Skin epidermis (tissue), 12 donors: ENCODE data around the gene SERPINE2.
"Not testable (repeated sequence)": the region's sequence is repeated elsewhere in the genome, so short reads cannot be mapped to it uniquely, and the experiment has no call there.

Experiments
- H3K27ac ChIP-seq, 21 experiments: fragments of 200-600 bp; sonication (generic) in 11 of 21; one replicate each; pipeline ENCODE4 v1.5.0; 2020; ENCODE audit warnings: mild to moderate bottlenecking in 3 of 21, inconsistent platforms in 2 of 21, moderate library complexity in 2 of 21
- H3K4me3 ChIP-seq, 7 experiments: fragments of 200-600 bp; sonication (generic) in 2 of 7; one replicate each; pipeline ENCODE4 v1.5.0; 2020; ENCODE audit warnings: inconsistent platforms in 2 of 7, mild to moderate bottlenecking in 2 of 7, moderate library complexity in 1 of 7

The SERPINE2 gene

GRCh38 chr2:223950448-223951347, 88.4 kb downstream of the SERPINE2 start:
- Histone ChIP-seq H3K27ac (peak overlapping the region in 4 of 21 experiments; percentile 5 to 54 (median 33)), H3K4me3 (no peak overlapping the region)

GRCh38 chr2:223949241-223949840, 89.7 kb downstream of the SERPINE2 start:
- H3K4me3 ChIP-seq, result no peak overlapping the region
- H3K27ac ChIP-seq, result peak overlapping the region in 5 of 21 experiments; percentile 17 to 54 (median 39)

- H3K27ac ChIP-seq, result no peak overlapping the region
- no peak overlapping the region for H3K4me3 ChIP-seq
Observed at GRCh38 chr2:223947711-223948205, 91.3 kb downstream of the SERPINE2 start.

GRCh38 chr2:223945755-223946154, 93.3 kb downstream of the SERPINE2 start:
- Histone ChIP-seq H3K4me3 (peak overlapping the region in 4 of 7 experiments; percentile 62 to 99 (median 91)), H3K27ac (peak overlapping the region in 6 of 21 experiments; percentile 95 to 98 (median 96))

- Histone ChIP-seq H3K27ac (peak within 1 kb of the TSS; percentile 91 to 98 (median 95)), H3K4me3 (peak within 1 kb of the TSS; percentile 62 to 99 (median 95))
Observed at GRCh38 chr2:223944703-223945531, 94.2 kb downstream of the SERPINE2 start, which contains the start of gene WDFY1. WDFY1 (minus strand) TSS chr2:223945335; CDS start chr2:223945284, 51 bp downstream.

- peak overlapping the region; percentile 62 to 99 (median 95) for H3K4me3 ChIP-seq
- peak overlapping the region; percentile 91 to 98 (median 95) for H3K27ac ChIP-seq
Observed at GRCh38 chr2:223944166-223944702, 94.9 kb downstream of the SERPINE2 start.

GRCh38 chr2:223943561-223944008, 95.5 kb downstream of the SERPINE2 start:
- Histone ChIP-seq H3K27ac (peak overlapping the region in 16 of 21 experiments; percentile 32 to 98 (median 96)), H3K4me3 (peak overlapping the region; percentile 62 to 99 (median 95))

- Histone ChIP-seq H3K4me3 (peak overlapping the region in 1 of 7 experiments; percentile 92), H3K27ac (peak overlapping the region in 12 of 21 experiments; percentile 18 to 98 (median 94))
Observed at GRCh38 chr2:223943135-223943534, 96.0 kb downstream of the SERPINE2 start.

GRCh38 chr2:223941579-223942277, 97.4 kb downstream of the SERPINE2 start:
- Histone ChIP-seq H3K27ac (peak overlapping the region in 5 of 21 experiments; percentile 41 to 68 (median 54)), H3K4me3 (no peak overlapping the region)

GRCh38 chr2:223939438-223939837, 99.6 kb downstream of the SERPINE2 start:
- H3K27ac ChIP-seq, result peak overlapping the region in 1 of 21 experiments; percentile 9

GRCh38 chr2:223937535-223937934, 101.6 kb downstream of the SERPINE2 start:
- peak overlapping the region in 2 of 21 experiments; percentile 37 to 57 for H3K27ac ChIP-seq
- no peak overlapping the region for H3K4me3 ChIP-seq

More at GRCh38 chr2:223939438-223939837, 99.6 kb downstream of the SERPINE2 start:
- not testable (repeated sequence) for H3K4me3 ChIP-seq

- Histone ChIP-seq H3K27ac (peak overlapping the region in 5 of 21 experiments; percentile 1 to 57 (median 39)), H3K4me3 (no peak overlapping the region)
Observed at GRCh38 chr2:223936862-223937326, 102.2 kb downstream of the SERPINE2 start.

GRCh38 chr2:223935459-223936125, 103.5 kb downstream of the SERPINE2 start:
- Histone ChIP-seq H3K4me3 (no peak overlapping the region), H3K27ac (peak overlapping the region in 3 of 21 experiments; percentile 39 to 61 (median 57))

GRCh38 chr2:223934870-223935269, 104.2 kb downstream of the SERPINE2 start:
- Histone ChIP-seq H3K27ac (no peak overlapping the region), H3K4me3 (no peak overlapping the region)

- H3K27ac ChIP-seq, result peak overlapping the region in 3 of 21 experiments; percentile 10 to 47 (median 31)
Observed at GRCh38 chr2:223932816-223933800, 106.0 kb downstream of the SERPINE2 start.

More at GRCh38 chr2:223932816-223933800, 106.0 kb downstream of the SERPINE2 start:
- H3K4me3 ChIP-seq, result no peak overlapping the region
